Measurements from ENCODE around the gene FMN1.

Gene FMN1

GRCh38 chr15:33197636-33198035 is 3.1 kb upstream of the FMN1 start:
- DNase-seq, result no peak

DNA sequence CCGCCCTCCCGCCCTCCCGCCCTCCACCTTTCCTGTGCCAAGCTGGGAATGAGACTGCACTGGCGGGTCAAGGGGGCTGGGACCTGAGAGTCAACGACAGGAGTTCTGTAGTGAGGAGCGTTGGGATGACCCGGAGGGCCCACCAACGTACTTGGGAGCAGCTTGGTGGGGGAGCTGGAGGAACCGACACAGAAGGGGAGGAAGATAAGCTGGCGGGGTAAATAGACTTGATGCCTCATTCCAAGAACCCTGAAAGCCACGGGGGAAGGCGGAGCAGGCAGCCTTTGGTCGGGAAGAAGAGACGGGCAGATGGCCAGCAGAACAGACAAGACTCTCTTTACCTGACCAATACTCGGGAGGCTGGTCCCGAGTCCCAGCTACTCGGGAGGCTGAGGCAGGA is 277 bp downstream of the FMN1 start:
- DNase-seq, result no peak

DNA sequence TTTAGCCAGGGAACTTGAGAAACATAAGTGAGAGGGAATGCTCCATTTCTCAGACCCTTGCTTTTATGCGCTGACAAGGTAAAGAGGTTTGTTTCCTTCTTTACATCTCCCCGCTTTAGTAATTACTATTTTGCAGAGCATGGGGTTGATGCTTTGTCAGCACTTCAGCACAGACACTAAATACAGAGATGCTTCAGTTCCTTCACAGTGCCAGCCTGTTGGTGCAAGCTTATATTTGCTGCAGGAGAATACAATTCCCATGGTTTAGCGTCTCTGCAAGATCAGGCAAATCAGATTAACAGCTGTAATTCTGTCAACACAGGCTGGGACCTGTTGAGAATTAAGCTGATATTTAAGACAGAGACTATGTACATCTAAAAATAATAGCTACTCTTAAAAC is 2.9 kb downstream of the FMN1 start:
- DNase-seq, result no peak

DNA sequence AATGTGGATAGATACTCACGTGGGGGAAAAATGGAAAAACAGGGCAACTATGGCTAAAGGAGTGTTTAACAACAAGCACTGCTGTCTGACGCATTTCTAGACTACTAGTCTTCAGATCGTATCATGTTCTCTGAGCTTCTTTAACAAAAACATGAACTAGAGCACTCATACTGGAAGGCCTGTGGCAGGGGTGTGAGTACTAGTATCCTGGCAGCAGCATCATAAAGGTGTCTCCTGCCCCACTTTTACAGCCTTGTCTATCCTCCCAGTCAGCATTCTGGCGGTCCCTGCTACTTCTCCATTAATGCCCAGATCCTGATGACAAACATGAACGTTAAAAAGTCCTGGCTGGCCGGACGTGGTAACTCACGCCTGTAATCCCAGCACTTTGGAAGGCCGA is 4.0 kb downstream of the FMN1 start:
- DNase-seq, result no peak

DNA sequence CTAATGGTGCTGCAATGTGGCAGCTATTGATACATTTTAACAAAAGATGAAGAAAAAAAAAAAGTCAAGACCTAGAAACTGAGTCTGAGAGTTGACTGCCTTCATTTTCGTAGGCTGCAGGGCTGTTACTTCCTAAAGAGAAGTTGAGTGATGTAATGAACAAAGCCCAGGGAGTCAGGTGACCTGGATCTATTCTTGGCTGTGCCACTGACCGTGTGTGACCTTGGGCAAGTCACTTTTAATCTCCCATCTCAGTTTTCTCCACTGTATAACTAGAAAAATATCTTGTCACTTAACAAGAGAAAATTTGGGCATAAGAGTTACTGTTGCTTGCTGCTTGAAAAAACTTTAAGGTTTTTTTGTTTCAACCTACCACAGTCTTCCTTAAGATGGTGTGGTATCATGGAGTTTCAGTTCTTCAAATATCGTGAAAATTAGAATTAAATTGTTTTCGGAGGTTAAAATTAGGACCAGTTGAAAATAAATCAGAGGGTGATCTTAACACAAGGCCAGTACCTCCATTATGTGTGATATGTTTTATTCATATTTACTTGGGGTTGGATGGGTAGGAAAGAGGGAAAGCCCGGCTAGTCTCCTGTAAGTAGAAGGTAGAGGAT is 5.8 kb downstream of the FMN1 start:
- no peak for DNase-seq

GRCh38 chr15:33188159-33188558 is 6.4 kb downstream of the FMN1 start:
- DNase-seq, result no peak

- no peak for DNase-seq
These were observed 11.2 kb downstream of the FMN1 start for GRCh38 chr15:33183334-33183733.

DNA sequence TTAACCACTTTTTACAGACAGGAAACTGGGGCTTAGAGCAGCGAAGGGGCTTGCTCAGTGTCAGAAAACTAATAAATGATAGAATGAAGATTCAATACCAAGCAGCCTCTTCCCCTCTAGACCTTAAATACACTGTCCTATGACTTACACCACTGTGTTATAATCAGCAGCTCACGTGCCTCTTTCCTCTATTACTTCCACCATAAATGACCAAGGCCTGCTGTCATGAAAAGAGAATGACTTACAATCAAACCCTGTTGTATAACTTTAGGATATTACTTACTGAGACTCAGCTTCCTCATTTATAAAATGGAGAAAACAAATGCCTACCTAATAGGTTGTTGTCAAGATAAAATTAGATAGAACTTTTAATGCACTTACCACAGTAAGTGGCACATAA is 11.6 kb downstream of the FMN1 start:
- no peak for DNase-seq

- no peak for DNase-seq
These were observed 12.1 kb downstream of the FMN1 start for GRCh38 chr15:33182278-33182905.

DNA sequence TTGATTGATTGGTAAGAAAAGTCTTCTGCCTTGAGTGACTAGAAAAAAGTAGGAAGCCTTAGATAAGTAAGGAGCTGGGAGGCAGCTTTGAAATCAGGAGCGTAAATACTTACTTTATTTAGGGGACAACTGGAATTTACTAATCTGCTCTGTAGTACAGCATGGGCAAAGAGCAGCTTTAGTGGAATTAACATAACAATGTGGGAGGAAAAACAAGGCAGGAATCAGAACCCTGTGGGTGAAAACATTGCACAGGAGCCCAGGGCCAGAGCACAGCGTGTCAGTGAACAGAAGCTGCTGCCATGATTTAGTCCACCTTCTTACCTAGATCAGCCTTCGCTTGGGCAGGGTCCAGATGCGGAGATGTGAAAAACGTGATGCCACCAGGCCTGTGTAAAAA is 14.6 kb downstream of the FMN1 start:
- DNase-seq, result no peak

- DNase-seq, result no peak
These were observed 23.3 kb downstream of the FMN1 start for GRCh38 chr15:33171202-33171601.

- DNase-seq, result no peak
These were observed 24.9 kb downstream of the FMN1 start for GRCh38 chr15:33169625-33170024.

GRCh38 chr15:33168444-33168843 is 26.1 kb downstream of the FMN1 start:
- no peak for DNase-seq

- DNase-seq, result no peak
These were observed 30.7 kb downstream of the FMN1 start for GRCh38 chr15:33163816-33164215.

GRCh38 chr15:33161209-33161608 is 33.3 kb downstream of the FMN1 start:
- DNase-seq, result no peak

DNA sequence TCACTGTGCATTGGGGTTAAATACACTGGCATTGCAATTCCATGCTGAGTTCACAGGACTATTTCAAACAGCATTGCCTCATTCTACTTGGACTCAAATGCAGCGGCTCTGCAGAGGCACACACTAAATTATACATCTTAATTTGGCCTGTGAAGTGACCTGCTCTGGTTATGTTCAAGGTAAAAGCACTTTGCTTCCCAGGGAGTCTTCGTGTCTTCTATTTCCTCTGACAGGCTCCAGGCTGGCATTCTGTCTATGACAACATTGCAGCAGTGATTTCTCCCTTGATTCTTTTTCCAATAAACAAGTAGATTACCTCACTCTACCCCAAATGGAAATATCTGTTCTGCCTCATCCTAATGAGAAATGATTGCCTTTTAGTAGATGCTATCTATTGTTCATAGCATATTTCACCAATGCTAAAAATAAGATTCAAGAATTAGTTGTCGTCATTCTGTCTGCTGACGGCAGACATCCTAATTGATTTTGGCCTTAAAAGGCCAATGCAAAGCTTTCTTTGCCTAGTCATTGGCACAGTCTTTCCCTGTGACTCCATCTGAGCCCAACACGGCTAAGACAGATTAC is 33.8 kb downstream of the FMN1 start:
- DNase-seq, result no peak

DNA sequence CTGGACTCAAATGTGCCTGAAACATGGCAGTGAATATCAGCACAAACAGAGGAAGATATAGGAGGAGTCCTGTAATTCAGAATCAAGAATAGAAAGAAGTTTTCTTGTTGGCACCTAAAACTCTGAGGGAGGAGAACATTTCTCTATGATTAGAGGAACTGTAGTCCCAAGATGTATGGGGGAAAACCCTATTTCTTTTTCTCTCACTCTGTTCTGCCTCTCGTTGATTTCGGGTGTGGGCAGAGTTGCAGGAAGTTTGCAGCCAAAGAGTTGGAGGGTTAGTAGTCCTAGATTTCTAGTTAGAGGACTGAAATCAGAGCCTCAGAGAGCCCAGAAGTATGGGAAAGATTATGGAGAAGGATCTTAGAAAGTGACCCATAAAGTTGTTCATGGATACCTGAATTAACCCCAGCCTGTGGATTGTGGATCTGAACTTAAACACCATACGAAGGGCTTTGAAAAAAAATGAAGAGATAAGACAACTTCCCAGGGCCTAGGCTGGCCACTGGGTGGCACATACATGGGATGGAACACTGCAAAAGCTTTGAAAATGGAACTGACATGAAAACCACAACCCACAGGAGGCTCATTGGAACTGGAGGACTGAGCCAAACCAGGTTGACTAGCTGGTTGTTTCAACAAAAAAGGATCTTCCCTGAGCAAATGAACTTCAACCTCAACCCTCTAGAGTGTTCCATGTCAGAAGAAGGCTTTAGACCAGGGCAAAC is 34.6 kb downstream of the FMN1 start:
- DNase-seq, result no peak

DNA sequence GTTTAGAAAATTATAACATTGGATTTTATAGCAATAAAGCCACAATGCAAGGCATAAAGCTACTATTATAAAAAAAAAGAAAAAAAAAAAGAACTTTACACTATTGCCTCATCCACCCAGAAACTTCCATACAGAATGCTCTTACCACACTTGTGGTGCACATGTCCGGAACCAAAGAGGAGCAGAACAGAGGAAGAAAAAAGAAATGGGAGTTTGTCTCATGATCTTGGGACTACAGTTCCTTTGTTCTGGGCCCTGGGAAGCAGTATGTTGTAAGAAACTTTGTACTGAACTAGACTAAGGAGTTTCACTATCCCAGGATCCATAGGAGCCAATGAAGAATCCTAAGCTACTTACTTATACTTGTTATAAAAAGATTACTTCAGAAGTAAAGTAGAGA is 36.1 kb downstream of the FMN1 start:
- no peak for DNase-seq

GRCh38 chr15:33157371-33158037 is 37.0 kb downstream of the FMN1 start:
- no peak for DNase-seq

GRCh38 chr15:33155691-33156420 is 38.7 kb downstream of the FMN1 start:
- no peak for DNase-seq

DNA sequence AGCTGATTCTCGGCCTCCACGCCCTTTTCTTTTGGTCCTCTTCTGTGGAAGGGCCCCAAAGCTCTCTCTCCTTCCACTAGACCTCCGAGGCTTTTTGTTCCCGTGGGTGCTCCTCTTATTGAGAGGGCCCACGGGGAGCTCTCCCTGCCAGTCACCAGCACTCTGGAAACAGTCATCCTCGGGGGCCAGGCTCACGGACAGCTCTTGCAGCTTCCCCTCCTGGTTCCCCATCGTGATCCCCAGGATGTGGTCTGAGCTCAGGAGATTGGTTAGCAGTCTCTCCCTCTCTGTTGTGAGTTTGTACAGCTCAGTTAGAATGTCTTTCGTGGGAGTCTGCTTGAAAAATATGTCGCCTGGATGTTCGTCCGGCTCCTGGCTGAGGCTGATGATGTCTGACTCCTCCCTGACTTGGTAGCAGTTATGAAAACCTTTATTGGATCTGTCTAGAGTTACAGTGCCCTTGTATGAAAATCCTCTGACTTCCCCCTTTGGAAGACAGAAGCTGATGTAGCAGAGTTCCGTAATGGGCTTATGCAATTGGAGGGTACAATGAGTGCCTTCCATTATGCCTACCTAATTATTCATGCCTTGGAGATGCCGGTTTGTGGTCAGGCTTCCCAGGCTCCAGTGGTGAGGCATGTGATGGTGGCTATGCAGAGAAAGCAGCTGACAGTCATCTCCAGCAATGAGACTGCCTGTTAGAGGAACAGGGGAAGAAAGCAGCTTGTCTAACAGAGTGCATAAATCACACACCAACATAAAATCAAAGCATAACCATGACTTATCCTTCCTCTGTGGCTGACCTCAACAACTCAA is 40.0 kb downstream of the FMN1 start:
- no peak for DNase-seq

GRCh38 chr15:33153548-33153947 is 41.0 kb downstream of the FMN1 start:
- no peak for DNase-seq

Data from KG1 (cell line).